OCI-LY7 (cell line): ENCODE data around the gene CALR3.
"Not testable (repeated sequence)": the region's sequence is repeated elsewhere in the genome, so short reads cannot be mapped to it uniquely, and the experiment has no call there.

ENCODE experiments used
- CTCF ChIP-seq: fragments of 200-600 bp; sonication (generic); conservative IDR thresholded peaks from 2 replicates; pipeline ENCODE4 v1.5.1; 2014; ENCODE audit warnings: mild to moderate bottlenecking, antibody characterized with exemption, low read length, moderate library complexity, mixed read lengths
- EZH2phosphoT487 ChIP-seq: fragments of 200-600 bp; sonication (generic); IDR thresholded peaks from 2 replicates; pipeline ENCODE4 v1.6.1; 2018; ENCODE audit warnings: low read depth, borderline replicate concordance, mild to moderate bottlenecking, mixed run types, antibody characterized with exemption, low read length, moderate library complexity, mixed read lengths

GRCh38 chr19:16506161-16506560, 10.2 kb upstream of the CALR3 start:
- not testable (repeated sequence) for TF ChIP-seq CTCF, EZH2phosphoT487
